H1 (cell line): ENCODE data around the gene ZNF786. TPM values are rescaled to one million over a fixed set of nuclear protein-coding genes. Genes with fewer than 3 reads are reported as not detected.

ENCODE experiments used
- CTCF ChIA-PET: fragments of 300-600 bp; sonication (Branson Sonifier 250); formaldehyde crosslinking; loops from one replicate; lab custom pipeline; 2021; ENCODE audit not compliant: partially characterized antibody; lab: Charles Lee
- POLR2A ChIA-PET: fragments of 300-600 bp; sonication (Branson Sonifier 250); formaldehyde crosslinking; loops from one replicate; lab custom pipeline; 2021; ENCODE audit warnings: inconsistent platforms; ENCODE audit not compliant: partially characterized antibody; lab: Charles Lee
- DNase-seq, 2 experiments: peaks; one replicate each; pipeline versions ENCODE4 v3.0.0 to v3.0.0-alpha.2; 2010 to 2022; ENCODE audit warnings: low spot score in 2 of 2, low read depth in 1 of 2, mixed read lengths in 1 of 2
- FAIRE-seq: peaks from 2 replicates; lab custom pipeline; 2011; peaks lifted over from hg19 to GRCh38; lab: Jason Lieb, UNC
- H2AFZ ChIP-seq: 2 replicates; pipeline ENCODE4 v1.8.1; 2012; ENCODE audit warnings: low read length, inconsistent platforms
- H2AK5ac ChIP-seq: 2 replicates; pipeline ENCODE4 v1.6.1; 2013; ENCODE audit warnings: low read depth, low read length
- H2BK120ac ChIP-seq: replicated peaks from 2 replicates; pipeline ENCODE3; 2013; ENCODE audit warnings: low read depth, low read length, inconsistent platforms
- H2BK12ac ChIP-seq: 2 replicates; pipeline ENCODE4 v1.6.1; 2013; ENCODE audit warnings: low read depth, low read length
- H2BK15ac ChIP-seq: 2 replicates; pipeline ENCODE4 v1.6.1; 2013; ENCODE audit warnings: low read length
- H2BK20ac ChIP-seq: 2 replicates; pipeline ENCODE4 v1.6.1; 2013; ENCODE audit warnings: low read length
- H2BK5ac ChIP-seq: 2 replicates; pipeline ENCODE4 v1.6.1; 2013; ENCODE audit warnings: low read depth, low read length
- H3K14ac ChIP-seq: 2 replicates; pipeline ENCODE4 v1.6.1; 2013; ENCODE audit warnings: inconsistent platforms; ENCODE audit not compliant: insufficient read length
- H3K18ac ChIP-seq: 2 replicates; pipeline ENCODE4 v1.6.1; 2013; ENCODE audit warnings: low read length; ENCODE audit errors: extremely low read depth
- H3K23ac ChIP-seq: 2 replicates; pipeline ENCODE4 v1.6.1; 2013; ENCODE audit warnings: inconsistent platforms; ENCODE audit not compliant: insufficient read length
- H3K23me2 ChIP-seq: 2 replicates; pipeline ENCODE4 v1.6.1; 2013; ENCODE audit warnings: low read depth, low read length
- H3K27ac ChIP-seq: 2 replicates; pipeline ENCODE4 v1.6.1; 2011; ENCODE audit warnings: low read depth, low read length, inconsistent platforms
- H3K27me3 ChIP-seq, 4 experiments: replicated peaks in 1 of 4; 1 replicate in 1 of 4; 2 replicates in 3 of 4; pipeline versions ENCODE4 v1.6.1 to v1.8.1; 2011 to 2013; ENCODE audit warnings: low read length in 3 of 4, mild to moderate bottlenecking in 3 of 4, inconsistent platforms in 2 of 4, mixed read lengths in 2 of 4, moderate library complexity in 1 of 4; ENCODE audit not compliant: control insufficient read depth in 3 of 4, insufficient read depth in 3 of 4; ENCODE audit errors: extremely low read depth in 1 of 4
- H3K36me3 ChIP-seq, 4 experiments: 2 replicates each; pipeline versions ENCODE4 v1.6.1 to v1.8.1; 2011 to 2013; ENCODE audit warnings: mild to moderate bottlenecking in 4 of 4, low read length in 3 of 4, moderate library complexity in 2 of 4, control low read depth in 1 of 4, inconsistent platforms in 1 of 4; ENCODE audit not compliant: insufficient read depth in 4 of 4, control insufficient read depth in 2 of 4
- H3K4ac ChIP-seq: replicated peaks from 2 replicates; pipeline ENCODE3; 2013; ENCODE audit warnings: low read length, low read depth, mixed read lengths, inconsistent platforms; ENCODE audit not compliant: insufficient read length
- H3K4me1 ChIP-seq, 4 experiments: replicated peaks in 1 of 4; 1 replicate in 1 of 4; 2 replicates in 3 of 4; pipeline versions ENCODE4 v1.6.1 to v1.8.1; 2011 to 2013; ENCODE audit warnings: low read length in 3 of 4, inconsistent platforms in 2 of 4, mixed read lengths in 1 of 4; ENCODE audit not compliant: insufficient read depth in 4 of 4, control insufficient read depth in 3 of 4
- H3K4me2 ChIP-seq, 2 experiments: 2 replicates each; pipeline versions ENCODE4 v1.6.1 to v1.8.1; 2011 to 2013; ENCODE audit warnings: low read depth in 2 of 2, low read length in 2 of 2, control low read depth in 1 of 2, inconsistent platforms in 1 of 2, mild to moderate bottlenecking in 1 of 2; ENCODE audit not compliant: insufficient read depth in 1 of 2
- H3K4me3 ChIP-seq, 4 experiments: fragments of 200-600, 300-600 bp in 1 of 4; sonication (generic), shearing (Covaris generic), sonication (Bioruptor Twin) in 1 of 4; 2 replicates each; pipeline versions ENCODE4 v1.5.1 to v1.8.1; 2011 to 2016; ENCODE audit warnings: low read length in 4 of 4, low read depth in 3 of 4, control low read depth in 2 of 4, inconsistent platforms in 2 of 4, mild to moderate bottlenecking in 2 of 4, mixed read lengths in 1 of 4, moderate library complexity in 1 of 4; ENCODE audit not compliant: insufficient read depth in 2 of 4; ENCODE audit errors: extremely low read depth in 1 of 4
- H3K56ac ChIP-seq: replicated peaks from 2 replicates; pipeline ENCODE3; 2013; ENCODE audit warnings: low read depth, mild to moderate bottlenecking, mixed read lengths, low read length, inconsistent platforms; ENCODE audit not compliant: insufficient read length
- H3K79me1 ChIP-seq: 2 replicates; pipeline ENCODE4 v1.6.1; 2013; ENCODE audit warnings: low read depth, low read length, control low read depth
- H3K79me2 ChIP-seq, 2 experiments: 2 replicates each; pipeline versions ENCODE4 v1.6.1 to v1.8.1; 2012 to 2013; ENCODE audit warnings: low read length in 2 of 2, mild to moderate bottlenecking in 2 of 2, inconsistent platforms in 1 of 2; ENCODE audit not compliant: insufficient read depth in 2 of 2, control insufficient read depth in 1 of 2
- H3K9ac ChIP-seq, 4 experiments: replicated peaks in 1 of 4; 1 replicate in 1 of 4; 2 replicates in 3 of 4; pipeline versions ENCODE4 v1.6.1 to v1.8.1; 2011 to 2013; ENCODE audit warnings: low read depth in 3 of 4, low read length in 3 of 4, control low read depth in 2 of 4, mild to moderate bottlenecking in 2 of 4, moderate library complexity in 2 of 4, inconsistent platforms in 1 of 4; ENCODE audit errors: extremely low read depth in 1 of 4
- H3K9me3 ChIP-seq, 2 experiments: 2 replicates each; pipeline versions ENCODE4 v1.6.1 to v1.8.1; 2012 to 2013; ENCODE audit warnings: mild to moderate bottlenecking in 2 of 2, moderate library complexity in 2 of 2, control low read depth in 1 of 2, inconsistent platforms in 1 of 2, low read depth in 1 of 2, low read length in 1 of 2, mixed read lengths in 1 of 2; ENCODE audit not compliant: insufficient read depth in 2 of 2
- H4K20me1 ChIP-seq, 2 experiments: replicated peaks in 1 of 2; 2 replicates each; pipeline versions ENCODE3 to v1.8.1; 2011 to 2013; ENCODE audit warnings: inconsistent platforms in 2 of 2, low read length in 2 of 2, mild to moderate bottlenecking in 1 of 2; ENCODE audit not compliant: insufficient read depth in 2 of 2, control insufficient read depth in 1 of 2
- H4K5ac ChIP-seq: 2 replicates; pipeline ENCODE4 v1.6.1; 2013; ENCODE audit warnings: low read length, low read depth, mixed read lengths, inconsistent platforms; ENCODE audit not compliant: insufficient read length
- H4K8ac ChIP-seq: 2 replicates; pipeline ENCODE4 v1.8.0; 2013; ENCODE audit warnings: mild to moderate bottlenecking, moderate library complexity, low read length, inconsistent platforms; ENCODE audit not compliant: insufficient read depth; ENCODE audit errors: extremely low read depth
- H4K91ac ChIP-seq: replicated peaks from 2 replicates; pipeline ENCODE3; 2013; ENCODE audit warnings: low read length, mixed read lengths, inconsistent platforms; ENCODE audit not compliant: insufficient read length
- KDM4A ChIP-seq: IDR thresholded peaks from one replicate; pipeline ENCODE4 v1.7.1; 2012; ENCODE audit warnings: low read depth, mild to moderate bottlenecking, moderate library complexity, low read length, inconsistent platforms; ENCODE audit not compliant: severe bottlenecking
- NANOG ChIP-seq: IDR thresholded peaks from 2 replicates; pipeline ENCODE4 v1.6.1; 2011; ENCODE audit warnings: low read length, low read depth, mild to moderate bottlenecking, inconsistent platforms; ENCODE audit not compliant: insufficient read depth, poor library complexity, severe bottlenecking
- POLR2A ChIP-seq, 2 experiments: IDR thresholded peaks; 1 replicate in 1 of 2; 2 replicates in 1 of 2; pipeline ENCODE4 v1.6.1; 2011; ENCODE audit warnings: low read depth in 2 of 2, low read length in 2 of 2, mild to moderate bottlenecking in 2 of 2; ENCODE audit errors: control extremely low read depth in 1 of 2
- POLR2AphosphoS5 ChIP-seq: IDR thresholded peaks from 2 replicates; pipeline ENCODE4 v1.6.1; 2011; ENCODE audit warnings: low read depth, low read length
- SIN3A ChIP-seq, 2 experiments: IDR thresholded peaks in 1 of 2; conservative IDR thresholded peaks in 1 of 2; 2 replicates each; pipeline ENCODE4 v1.6.1; 2011 to 2012; ENCODE audit warnings: low read length in 2 of 2, improper control_type of control experiment in 1 of 2, low read depth in 1 of 2, mild to moderate bottlenecking in 1 of 2
- SIRT6 ChIP-seq: IDR thresholded peaks from one replicate; pipeline ENCODE4 v1.7.1; 2012; ENCODE audit warnings: low read length, inconsistent platforms
- SIX5 ChIP-seq: IDR thresholded peaks from 2 replicates; pipeline ENCODE4 v1.6.1; 2011; ENCODE audit warnings: mild to moderate bottlenecking, low read depth, low read length
- SP4 ChIP-seq: IDR thresholded peaks from 2 replicates; pipeline ENCODE4 v1.6.1; 2012; ENCODE audit warnings: low read length, inconsistent platforms
- WGBS, 2 experiments: shearing (Covaris generic) in 1 of 2; methylation state at CpG; one replicate each; pipeline versions ENCODE4 v1.1.6 to v1.1.7; 2013 to 2015; ENCODE audit warnings: low lambda C conversion rate in 2 of 2, mixed read lengths in 2 of 2, inconsistent platforms in 1 of 2, low coverage in 1 of 2, missing lambda C conversion rate in 1 of 2; ENCODE audit not compliant: insufficient replicate concordance in 2 of 2, insufficient coverage in 1 of 2, insufficient read length in 1 of 2; ENCODE audit errors: extremely low coverage in 1 of 2, missing lambda C conversion rate in 1 of 2; 5-methylcytosine and 5-hydroxymethylcytosine counted together
- polyA plus RNA-seq, 7 experiments: library from polyadenylated mRNA; depleted of rRNA in 3 of 7; stranded (reverse) in 5 of 7; unstranded in 2 of 7; fragments of >200 nt in 5 of 7; fragments of 200-250 nt in 2 of 7; gene quantifications; 1 replicate in 5 of 7; 2 replicates in 1 of 7; 4 replicates in 1 of 7; pipeline versions ENCODE4 v1.2.1 to v1.2.3, GENCODE V29; 2011 to 2013; ENCODE audit warnings: missing spikeins in 2 of 7, mixed read lengths in 2 of 7
- total RNA-seq: library from RNA; stranded (reverse); fragmentation: NEBNext Ultra II Directional; extraction: Animal tissue kit (Norgen Biotek cat#: 25700); gene quantifications from 2 replicates; pipeline ENCODE4 v1.2.1, GENCODE V29; 2021
- TF ChIP-seq, protein P1 (sequence below): IDR thresholded peaks from 2 replicates; pipeline ENCODE4 v1.6.1; 2012; ENCODE audit warnings: inconsistent platforms
- TF ChIP-seq, protein P2 (sequence below): IDR thresholded peaks from 2 replicates; pipeline ENCODE4 v1.6.1; 2012; ENCODE audit warnings: low read length, inconsistent platforms

The ZNF786 gene
- total and polyA plus RNA-seq, 2 of the 8 experiments (the other 6 are each of a cell fraction or from before 2014, with no cell fraction given) = 7.7 to 16.3 TPM

DNA sequence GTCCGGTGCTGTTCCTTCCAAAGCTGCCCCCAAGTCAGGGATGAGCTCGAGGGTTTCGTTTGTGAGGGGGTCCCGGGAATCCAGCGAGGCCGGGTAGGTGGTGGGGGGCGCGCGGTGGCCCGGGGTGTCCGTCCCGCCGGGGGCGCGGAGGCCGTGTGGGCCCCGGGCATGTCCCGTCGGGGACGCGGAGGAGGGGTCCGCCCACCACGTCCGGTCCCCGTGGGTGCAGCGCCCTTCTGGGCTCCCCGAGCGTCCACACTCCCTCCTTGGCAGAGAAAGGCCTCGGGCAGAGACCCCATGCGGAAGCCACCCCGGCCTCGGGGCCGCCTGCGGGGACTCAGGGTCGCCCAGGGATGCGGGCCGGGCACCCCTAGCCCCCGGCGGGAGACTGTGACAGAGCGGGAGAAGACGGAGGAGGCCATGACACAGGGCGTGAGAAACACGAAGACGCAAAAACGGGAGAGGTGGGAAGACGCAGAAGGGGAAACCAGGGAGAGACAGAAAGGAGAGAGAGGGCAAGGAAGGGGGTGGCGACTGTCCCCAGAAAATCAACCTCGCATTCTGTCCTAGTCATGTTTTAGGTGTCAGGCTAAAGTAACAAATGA, 36.2 kb upstream of the ZNF786 start:
- peak overlapping the region; percentile 86 for H3K56ac ChIP-seq
- H3K4me1 ChIP-seq = peaks cover 0 to 12% (median 3%) of the 10 kb centered on the region in 4 experiments; a peak in 3 of 7 replicates
- H4K20me1 ChIP-seq = no peaks in the 10 kb centered on the region
- no peak for FAIRE-seq
- H2BK12ac ChIP-seq = peak overlapping the region; percentile 92; the same call in 1 of the 2 replicates
- H2BK20ac ChIP-seq = no peak overlapping the region
- ChIA-PET POLR2A (interaction anchor here (0.8 to 11.3 kb wide), 10 partner anchors 9 to 68 kb away, joined by 4 to 142 read pairs (median 7); partner anchors contain the start of genes ZNF282 and ZNF398), CTCF (interaction anchor here (0.7 to 7.4 kb wide), 15 partner anchors 10 to 705 kb away, joined by 3 to 84 read pairs (median 4); partner anchors contain the start of gene ZNF398)
- DNase-seq = peak in 1 of 2 experiments; percentile 73
- H3K9ac ChIP-seq = peak overlapping the region; percentile 67 to 91 (median 89)
- H3K4me3 ChIP-seq = peak overlapping the region; percentile 83 to 95 (median 88)
- peak overlapping the region; percentile 68; the same call in 1 of the 2 replicates for H3K27ac ChIP-seq
- no peaks in the 10 kb centered on the region for H3K27me3 ChIP-seq
- peak overlapping the region; percentile 100 for H3K18ac ChIP-seq
- peaks cover 6 to 8% of the 10 kb centered on the region in 2 experiments; a peak in 3 of 4 replicates for H3K9me3 ChIP-seq
- H3K4me2 ChIP-seq = peak overlapping the region; percentile 83 to 90
- peaks cover 3 to 21% of the 10 kb centered on the region in 2 experiments; a peak in 3 of 4 replicates for H3K79me2 ChIP-seq
- H3K23ac ChIP-seq = no peak overlapping the region
- H4K8ac ChIP-seq = peak overlapping the region; percentile 94
- H4K91ac ChIP-seq = peak overlapping the region; percentile 99
- H4K5ac ChIP-seq = peak overlapping the region; percentile 93
- peak overlapping the region; percentile 91; the same call in 1 of the 2 replicates for H2AK5ac ChIP-seq
- peak overlapping the region; percentile 68 for H3K14ac ChIP-seq
- no peak overlapping the region for H2AFZ ChIP-seq
- peak overlapping the region; percentile 82 for H3K4ac ChIP-seq
- H2BK5ac ChIP-seq = peak overlapping the region; percentile 99
- peaks cover 6% of the 10 kb centered on the region; the same call in 1 of the 2 replicates for H3K23me2 ChIP-seq
- peak overlapping the region; percentile 44 for H2BK120ac ChIP-seq
- peak overlapping the region; percentile 99 for H2BK15ac ChIP-seq
- 11% methylated on average over 17 of the region's 48 CpGs; no CpG with 5 or more reads in 1 of the 2 experiments for WGBS, 2 experiments
- H3K36me3 ChIP-seq = peaks cover 0 to 23% (median 9%) of the 10 kb centered on the region in 4 experiments; a peak in 6 of 8 replicates
- no peaks in the 10 kb centered on the region; the same call in 1 of the 2 replicates for H3K79me1 ChIP-seq
- TF ChIP-seq, protein P1, sequence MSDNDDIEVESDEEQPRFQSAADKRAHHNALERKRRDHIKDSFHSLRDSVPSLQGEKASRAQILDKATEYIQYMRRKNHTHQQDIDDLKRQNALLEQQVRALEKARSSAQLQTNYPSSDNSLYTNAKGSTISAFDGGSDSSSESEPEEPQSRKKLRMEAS = peak; percentile 55; the same call in 1 of the 2 replicates
- TF ChIP-seq SIX5 = no peak
- TF ChIP-seq SIRT6 = no peak
- TF ChIP-seq KDM4A = no peak
- TF ChIP-seq SIN3A (conservative IDR thresholded peaks at IDR 0.05 in 1 of 2, IDR thresholded peaks at IDR 0.05 in 1 of 2; ENCODE audit: low read depth in 1 of 2, low read length in 2 of 2) = 0 out of 4 replicates have a peak, but pooled peaks of 1 of the 2 experiments have one; percentile 5
- no peak for TF ChIP-seq POLR2AphosphoS5
- TF ChIP-seq NANOG = no peak
- TF ChIP-seq, protein P2, sequence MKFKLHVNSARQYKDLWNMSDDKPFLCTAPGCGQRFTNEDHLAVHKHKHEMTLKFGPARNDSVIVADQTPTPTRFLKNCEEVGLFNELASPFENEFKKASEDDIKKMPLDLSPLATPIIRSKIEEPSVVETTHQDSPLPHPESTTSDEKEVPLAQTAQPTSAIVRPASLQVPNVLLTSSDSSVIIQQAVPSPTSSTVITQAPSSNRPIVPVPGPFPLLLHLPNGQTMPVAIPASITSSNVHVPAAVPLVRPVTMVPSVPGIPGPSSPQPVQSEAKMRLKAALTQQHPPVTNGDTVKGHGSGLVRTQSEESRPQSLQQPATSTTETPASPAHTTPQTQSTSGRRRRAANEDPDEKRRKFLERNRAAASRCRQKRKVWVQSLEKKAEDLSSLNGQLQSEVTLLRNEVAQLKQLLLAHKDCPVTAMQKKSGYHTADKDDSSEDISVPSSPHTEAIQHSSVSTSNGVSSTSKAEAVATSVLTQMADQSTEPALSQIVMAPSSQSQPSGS = no peak
- no peak for TF ChIP-seq POLR2A (IDR thresholded peaks at IDR 0.05; ENCODE audit: control extremely low read depth in 1 of 2, low read depth in 2 of 2, low read length in 2 of 2)
- TF ChIP-seq SP4 = no peak
